HFFc6 (cell line): ENCODE measurements around the gene TP73. TPM values are rescaled to one million over a fixed set of nuclear protein-coding genes. Genes with fewer than 3 reads are reported as not detected.

Experiments
- DNase-seq: peaks from one replicate; pipeline ENCODE4 v3.0.0-alpha.2; 2018
- H3K27ac Mint-ChIP-seq: 2 replicates; pipeline ENCODE4 v1.8.0; 2020; ENCODE audit warnings: mild to moderate bottlenecking, mixed read lengths
- H3K27me3 Mint-ChIP-seq: 2 replicates; pipeline ENCODE4 v1.8.0; 2021; ENCODE audit warnings: mild to moderate bottlenecking, moderate library complexity, mixed read lengths; ENCODE audit not compliant: insufficient read depth
- H3K36me3 Mint-ChIP-seq: 2 replicates; pipeline ENCODE4 v1.8.0; 2021; ENCODE audit warnings: low read depth, mixed read lengths
- H3K4me1 Mint-ChIP-seq: 2 replicates; pipeline ENCODE4 v1.8.0; 2020; ENCODE audit warnings: low read depth, mixed read lengths
- H3K4me3 Mint-ChIP-seq: 2 replicates; pipeline ENCODE4 v1.8.0; 2020; ENCODE audit warnings: mild to moderate bottlenecking, moderate library complexity, mixed read lengths
- H3K9me3 Mint-ChIP-seq: 2 replicates; pipeline ENCODE4 v1.8.0; 2020; ENCODE audit warnings: mild to moderate bottlenecking, mixed read lengths
- total RNA-seq, 6 experiments: library from RNA; stranded (reverse); fragmentation: NEBNext Ultra II Directional; extraction: Animal tissue kit (Norgen Biotek cat#: 25700); gene quantifications; 2 replicates in 1 of 6; 3 replicates in 5 of 6; pipeline ENCODE4 v1.2.3, GENCODE V29; 2021
- TF ChIP-seq, protein P1 (sequence below): fragments of 200-600 bp; sonication (generic); IDR thresholded peaks from 2 replicates; pipeline ENCODE4 v1.5.0; 2021; ENCODE audit warnings: antibody characterized with exemption, mild to moderate bottlenecking

The TP73 gene
- total RNA-seq, 6 experiments from 2014 or later: not detected

DNA sequence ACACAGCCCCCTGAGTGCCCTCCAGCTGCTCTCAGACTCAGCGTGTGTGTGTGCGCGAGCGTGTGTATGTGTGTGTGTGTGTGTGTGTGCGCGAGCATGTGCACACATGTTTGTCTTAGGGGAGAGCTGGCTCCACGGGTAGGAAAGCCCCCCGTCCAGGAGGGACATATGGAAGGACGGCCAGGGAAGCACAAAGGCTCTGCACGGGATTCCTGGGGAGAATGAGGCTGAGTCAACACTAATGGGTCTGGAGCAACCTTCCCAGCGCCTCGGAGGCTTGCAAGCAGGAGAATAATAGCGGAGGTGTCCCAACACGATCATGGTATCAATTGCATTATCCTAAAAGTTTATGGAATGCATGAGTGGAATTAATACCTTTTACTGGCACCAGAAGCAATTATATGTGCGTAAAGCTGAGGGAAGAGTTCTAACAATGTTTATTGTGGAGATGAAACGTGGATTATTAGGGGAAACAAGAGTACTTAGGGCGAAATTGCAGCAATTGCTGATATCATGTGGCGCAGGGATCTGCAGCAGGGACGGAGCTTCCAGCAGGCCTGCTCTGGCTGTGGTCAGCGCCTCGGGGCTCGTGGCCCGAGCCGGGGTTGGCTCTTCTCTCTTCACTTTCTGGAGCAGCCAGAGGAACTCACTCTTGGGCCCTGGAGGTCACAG is 59.6 kb downstream of the TP73 start:
- peaks cover 33% of the 10 kb centered on the region for H3K27me3 Mint-ChIP-seq
- H3K36me3 Mint-ChIP-seq: no peaks in the 10 kb centered on the region
- H3K4me3 Mint-ChIP-seq: no peak overlapping the region
- no peak for DNase-seq
- no peaks in the 10 kb centered on the region for H3K4me1 Mint-ChIP-seq
- H3K9me3 Mint-ChIP-seq: no peaks in the 10 kb centered on the region
- TF ChIP-seq, protein P1, sequence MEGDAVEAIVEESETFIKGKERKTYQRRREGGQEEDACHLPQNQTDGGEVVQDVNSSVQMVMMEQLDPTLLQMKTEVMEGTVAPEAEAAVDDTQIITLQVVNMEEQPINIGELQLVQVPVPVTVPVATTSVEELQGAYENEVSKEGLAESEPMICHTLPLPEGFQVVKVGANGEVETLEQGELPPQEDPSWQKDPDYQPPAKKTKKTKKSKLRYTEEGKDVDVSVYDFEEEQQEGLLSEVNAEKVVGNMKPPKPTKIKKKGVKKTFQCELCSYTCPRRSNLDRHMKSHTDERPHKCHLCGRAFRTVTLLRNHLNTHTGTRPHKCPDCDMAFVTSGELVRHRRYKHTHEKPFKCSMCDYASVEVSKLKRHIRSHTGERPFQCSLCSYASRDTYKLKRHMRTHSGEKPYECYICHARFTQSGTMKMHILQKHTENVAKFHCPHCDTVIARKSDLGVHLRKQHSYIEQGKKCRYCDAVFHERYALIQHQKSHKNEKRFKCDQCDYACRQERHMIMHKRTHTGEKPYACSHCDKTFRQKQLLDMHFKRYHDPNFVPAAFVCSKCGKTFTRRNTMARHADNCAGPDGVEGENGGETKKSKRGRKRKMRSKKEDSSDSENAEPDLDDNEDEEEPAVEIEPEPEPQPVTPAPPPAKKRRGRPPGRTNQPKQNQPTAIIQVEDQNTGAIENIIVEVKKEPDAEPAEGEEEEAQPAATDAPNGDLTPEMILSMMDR: no peak
- no peak overlapping the region for H3K27ac Mint-ChIP-seq

DNA sequence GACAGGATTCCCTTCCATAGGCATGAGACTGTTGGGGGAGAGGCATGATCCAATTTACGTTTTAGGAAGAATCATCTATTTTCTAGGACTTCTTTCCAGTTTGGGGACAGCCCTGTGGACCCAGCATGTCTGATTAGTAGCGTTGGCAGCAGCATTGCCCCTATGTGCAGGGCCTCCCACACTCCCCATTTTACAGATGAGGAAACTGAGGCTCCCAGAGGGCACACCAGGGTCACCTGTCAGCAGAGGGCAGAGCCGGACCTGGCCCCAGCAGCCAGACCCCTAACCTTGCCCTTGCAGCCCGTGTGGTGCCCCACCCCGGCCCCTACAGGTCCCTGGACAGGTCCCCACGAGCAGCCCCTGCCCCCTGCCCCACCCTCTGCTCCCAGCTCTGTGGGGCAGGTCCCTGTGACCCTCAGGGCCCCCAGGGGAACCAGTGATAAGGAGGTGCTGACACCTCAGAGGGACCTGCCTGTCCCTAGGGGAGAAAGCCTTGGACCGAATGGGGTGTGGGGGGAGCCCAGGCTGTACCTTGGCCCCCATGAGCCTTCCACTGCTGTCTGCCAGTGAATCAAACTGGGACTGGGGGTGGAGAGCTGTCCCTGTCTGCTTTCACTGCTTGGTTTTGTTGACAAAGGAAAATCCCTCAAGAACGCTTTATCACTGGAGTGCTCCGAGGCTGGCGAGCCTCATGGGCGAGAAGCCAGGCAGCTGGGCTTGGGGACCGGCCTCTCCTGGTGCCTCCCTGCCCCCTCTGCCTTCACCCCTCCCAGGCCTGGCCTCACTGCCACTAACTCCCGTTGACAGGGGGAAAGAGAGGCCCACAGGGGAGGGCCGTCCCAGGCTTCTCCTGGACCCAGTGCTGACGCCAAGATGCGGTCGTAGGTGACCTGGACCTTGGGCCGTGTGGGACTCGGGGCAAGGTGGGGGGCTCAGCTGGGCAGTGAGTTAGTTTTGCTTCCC is 60.5 kb downstream of the TP73 start:
- Mint-ChIP-seq H3K27me3 (peaks cover 29% of the 10 kb centered on the region), H3K9me3 (no peaks in the 10 kb centered on the region), H3K4me3 (no peak overlapping the region), H3K36me3 (no peaks in the 10 kb centered on the region), H3K4me1 (no peaks in the 10 kb centered on the region), H3K27ac (no peak overlapping the region)
- DNase-seq: no peak
- TF ChIP-seq, protein P1: no peak

DNA sequence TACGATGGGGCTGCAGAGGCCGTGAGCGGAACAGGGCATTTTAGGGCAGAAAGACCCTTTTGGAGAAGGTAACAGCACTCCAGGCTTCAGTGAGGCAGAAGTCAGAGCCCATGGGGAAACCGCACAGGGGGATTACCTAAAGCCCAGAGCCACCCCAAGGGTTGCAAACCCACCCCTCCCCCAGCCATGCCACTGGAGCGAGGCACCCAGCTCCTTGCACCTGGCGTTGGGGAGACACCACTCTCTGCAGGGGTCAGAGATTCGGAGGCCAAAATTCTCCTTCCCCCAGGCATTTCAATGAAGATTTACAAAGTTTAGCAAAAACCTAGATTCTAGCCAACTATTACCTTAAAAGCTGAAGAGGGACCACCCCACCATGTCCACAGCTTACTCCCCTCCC is 61.5 kb downstream of the TP73 start:
- H3K4me1 Mint-ChIP-seq: no peaks in the 10 kb centered on the region
- no peaks in the 10 kb centered on the region for H3K36me3 Mint-ChIP-seq
- no peaks in the 10 kb centered on the region for H3K9me3 Mint-ChIP-seq
- H3K27ac Mint-ChIP-seq: no peak overlapping the region
- no peak overlapping the region for H3K4me3 Mint-ChIP-seq
- no peak for DNase-seq
- TF ChIP-seq, protein P1: no peak
- H3K27me3 Mint-ChIP-seq: peaks cover 25% of the 10 kb centered on the region

DNA sequence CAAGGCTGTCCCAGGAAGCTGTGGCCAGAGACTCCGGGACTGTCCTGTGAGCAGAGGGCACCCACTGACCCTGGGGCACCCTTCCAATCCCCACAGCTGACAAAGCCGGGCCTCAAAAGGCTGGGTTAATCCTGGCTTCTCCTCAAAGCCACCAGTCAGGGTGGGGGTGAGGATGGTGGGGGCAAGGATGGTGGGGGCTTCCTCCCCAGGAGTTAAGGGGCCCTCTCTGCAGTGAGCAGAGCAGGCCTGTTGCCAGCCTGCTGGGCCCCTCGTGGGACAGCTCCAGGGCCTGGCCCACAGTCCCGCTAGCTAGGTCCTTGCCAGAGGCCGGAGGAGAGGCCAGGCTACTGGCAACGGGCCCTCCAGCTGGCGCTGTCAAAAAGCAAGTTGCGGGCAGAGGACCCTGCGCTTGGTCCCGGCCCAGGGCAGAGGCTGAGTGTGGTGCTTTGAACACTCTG is 62.0 kb downstream of the TP73 start:
- TF ChIP-seq, protein P1: no peak
- no peaks in the 10 kb centered on the region for H3K36me3 Mint-ChIP-seq
- peaks cover 28% of the 10 kb centered on the region for H3K27me3 Mint-ChIP-seq
- no peaks in the 10 kb centered on the region for H3K9me3 Mint-ChIP-seq
- no peak overlapping the region for H3K27ac Mint-ChIP-seq
- H3K4me1 Mint-ChIP-seq: no peaks in the 10 kb centered on the region
- DNase-seq: no peak
- H3K4me3 Mint-ChIP-seq: no peak overlapping the region

DNA sequence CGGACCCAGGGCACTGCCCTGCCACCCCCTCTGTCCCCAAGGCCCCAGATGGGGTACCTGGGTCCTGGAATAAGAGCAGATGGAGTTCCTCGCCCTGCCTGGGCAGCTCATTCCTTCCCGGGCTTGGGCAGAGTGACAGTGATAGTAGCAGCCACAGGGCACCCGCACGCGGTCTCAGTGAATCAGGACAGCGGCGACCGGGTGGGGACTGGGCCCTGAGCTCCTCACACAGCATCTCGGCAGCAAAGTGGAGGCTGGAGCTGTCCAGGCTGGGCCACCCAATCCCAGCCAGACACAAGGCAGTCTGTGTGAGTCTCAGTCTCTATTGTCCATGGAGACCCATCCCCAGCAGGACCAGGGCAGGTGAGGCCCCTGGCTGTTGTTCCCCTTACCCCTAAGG is 62.5 kb downstream of the TP73 start:
- TF ChIP-seq, protein P1: no peak
- Mint-ChIP-seq H3K4me3 (no peak overlapping the region), H3K36me3 (no peaks in the 10 kb centered on the region), H3K9me3 (no peaks in the 10 kb centered on the region), H3K4me1 (no peaks in the 10 kb centered on the region), H3K27me3 (peaks cover 30% of the 10 kb centered on the region), H3K27ac (no peak overlapping the region)
- DNase-seq: no peak
